Lung (tissue), 12 donors: Measurements from ENCODE around the gene GRHL1. TPM values are rescaled to one million over a fixed set of nuclear protein-coding genes. Genes with fewer than 3 reads are reported as not detected.

ENCODE experiments used
- ATAC-seq: fragments of 200-7000 bp; cut with Tn5 transposase; one replicate; pipeline ENCODE4 v1.9.1; 2020; ENCODE audit warnings: moderate number of reproducible peaks; ENCODE audit not compliant: insufficient read depth, low FRiP score
- DNase-seq, 3 donors: peaks; one replicate each; pipeline ENCODE4 v3.0.0-alpha.2; 2013 to 2017
- H3K27ac ChIP-seq, 2 donors: one replicate each; pipeline ENCODE4 v1.5.1; 2013; ENCODE audit warnings: mild to moderate bottlenecking in 2 of 2, moderate library complexity in 2 of 2, control low read depth in 1 of 2, inconsistent platforms in 1 of 2, low read depth in 1 of 2, low read length in 1 of 2
- H3K27me3 ChIP-seq, 3 donors: one replicate each; pipeline ENCODE4 v1.5.1; 2013; ENCODE audit warnings: low read length in 2 of 3; ENCODE audit not compliant: control insufficient read depth in 3 of 3, insufficient read depth in 3 of 3
- H3K36me3 ChIP-seq, 4 donors: one replicate each; pipeline ENCODE4 v1.5.1; 2013; ENCODE audit warnings: low read length in 4 of 4, mild to moderate bottlenecking in 1 of 4, moderate library complexity in 1 of 4; ENCODE audit not compliant: control insufficient read depth in 4 of 4, insufficient read depth in 4 of 4
- H3K4me1 ChIP-seq, 5 donors: one replicate each; pipeline ENCODE4 v1.5.1; 2013; ENCODE audit warnings: low read length in 5 of 5, mild to moderate bottlenecking in 2 of 5, moderate library complexity in 1 of 5; ENCODE audit not compliant: control insufficient read depth in 5 of 5, insufficient read depth in 5 of 5
- H3K4me3 ChIP-seq: one replicate; pipeline ENCODE4 v1.5.1; 2013; ENCODE audit warnings: mild to moderate bottlenecking, control low read depth, moderate library complexity
- H3K9ac ChIP-seq, 2 donors: one replicate each; pipeline ENCODE4 v1.5.1; 2013; ENCODE audit warnings: low read length in 2 of 2, control low read depth in 1 of 2; ENCODE audit not compliant: insufficient read depth in 1 of 2
- H3K9me3 ChIP-seq, 4 donors: one replicate each; pipeline ENCODE4 v1.5.1; 2013; ENCODE audit warnings: low read length in 3 of 4, mild to moderate bottlenecking in 1 of 4, moderate library complexity in 1 of 4; ENCODE audit not compliant: control insufficient read depth in 4 of 4, insufficient read depth in 3 of 4
- CTCF ChIP-seq: IDR thresholded peaks from 2 replicates; pipeline ENCODE4 v1.5.1; 2012; ENCODE audit warnings: mild to moderate bottlenecking; ENCODE audit errors: control extremely low read depth, extremely low read depth
- WGBS, 2 donors: extraction: QIAGEN DNeasy Blood & Tissue Kit; methylation state at CpG; one replicate each; pipeline ENCODE4 v1.1.7; 2013; 5-methylcytosine and 5-hydroxymethylcytosine counted together
- polyA plus RNA-seq, 2 donors: library from polyadenylated mRNA; stranded (reverse); fragments of 200-250 nt; gene quantifications; one replicate each; pipeline ENCODE4 v1.2.1, GENCODE V29; 2013
- total RNA-seq, 2 donors: library from RNA; depleted of rRNA in 1 of 2; stranded (reverse); fragments of >200 nt in 1 of 2; gene quantifications; one replicate each; pipeline ENCODE4 v1.2.1, GENCODE V29; 2014 to 2021
- donor health status: control.
- donor health status: control.
- donor health status: Bipolar disorder and iron deficiency.
- donor health status: healthy.
- donor health status: DM: yes; HTN: yes; CAD: no.

GRHL1 gene
- total and polyA plus RNA-seq, 4 donors = 1.8 to 13.6 (median 5.6) TPM

- DNase-seq (no peak), ATAC-seq (no peak)
- no peak for TF ChIP-seq CTCF
- H3K4me3 ChIP-seq = no peak overlapping the region
- H3K9me3 ChIP-seq = no peaks in the 10 kb centered on the region
- peaks cover 0 to 10% (median 0%) of the 10 kb centered on the region in 4 donors for H3K36me3 ChIP-seq
- peak overlapping the region; percentile 81 to 97 for H3K27ac ChIP-seq
- no peak overlapping the region for H3K9ac ChIP-seq
- H3K27me3 ChIP-seq = no peaks in the 10 kb centered on the region
- WGBS, 2 donors = 88 to 89% methylated on average over 13 to 14 of the region's 14 CpGs
- peaks cover 4 to 24% (median 9%) of the 10 kb centered on the region in 5 donors for H3K4me1 ChIP-seq
Observed at GRCh38 chr2:10041711-10042110, 90.2 kb downstream of the GRHL1 start.

GRCh38 chr2:10042301-10043161, 91.0 kb downstream of the GRHL1 start:
- no peak for TF ChIP-seq CTCF
- H3K9ac ChIP-seq = peak overlapping the region; percentile 16 to 84
- no peaks in the 10 kb centered on the region for H3K9me3 ChIP-seq
- H3K4me1 ChIP-seq = peaks cover 4 to 16% (median 8%) of the 10 kb centered on the region in 5 donors
- ATAC-seq (peak; percentile 16), DNase-seq (peak; percentile 89 to 94 (median 91))
- no peaks in the 10 kb centered on the region for H3K27me3 ChIP-seq
- WGBS, 2 donors = 11 to 24% methylated on average over 54 of the region's 54 CpGs
- peak overlapping the region; percentile 81 to 97 for H3K27ac ChIP-seq
- H3K36me3 ChIP-seq = peaks cover 0 to 16% (median 1%) of the 10 kb centered on the region in 4 donors
- H3K4me3 ChIP-seq = peak overlapping the region; percentile 17

GRCh38 chr2:10043256-10043905, 91.9 kb downstream of the GRHL1 start, which contains the start of gene KLF11:
Gene KLF11 (plus strand): TSS chr2:10043550. CDS start chr2:10043717, 167 bp downstream.
- TF ChIP-seq CTCF = no peak
- peak within 1 kb of the TSS; percentile 16 to 84 for H3K9ac ChIP-seq
- H3K9me3 ChIP-seq = no peaks in the 10 kb centered on the region
- peak; percentile 94 to 97 (median 95) for DNase-seq
- peak within 1 kb of the TSS; percentile 67 for H3K4me3 ChIP-seq
- H3K36me3 ChIP-seq = peaks cover 2 to 25% (median 4%) of the 10 kb centered on the region in 4 donors
- peak; percentile 81 for ATAC-seq
- 0 to 1% methylated on average over 64 to 104 of the region's 104 CpGs for WGBS, 2 donors
- peaks cover 0 to 12% (median 10%) of the 10 kb centered on the region in 5 donors for H3K4me1 ChIP-seq
- no peaks in the 10 kb centered on the region for H3K27me3 ChIP-seq
- H3K27ac ChIP-seq = peak within 1 kb of the TSS; percentile 98 to 99
